ENCODE measurements around the gene FYB1. TPM values are rescaled to one million over a fixed set of nuclear protein-coding genes. Genes with fewer than 3 reads are reported as not detected.

Gene FYB1
- total and polyA plus RNA-seq, 2 experiments from 2014 or later, result not detected

DNA sequence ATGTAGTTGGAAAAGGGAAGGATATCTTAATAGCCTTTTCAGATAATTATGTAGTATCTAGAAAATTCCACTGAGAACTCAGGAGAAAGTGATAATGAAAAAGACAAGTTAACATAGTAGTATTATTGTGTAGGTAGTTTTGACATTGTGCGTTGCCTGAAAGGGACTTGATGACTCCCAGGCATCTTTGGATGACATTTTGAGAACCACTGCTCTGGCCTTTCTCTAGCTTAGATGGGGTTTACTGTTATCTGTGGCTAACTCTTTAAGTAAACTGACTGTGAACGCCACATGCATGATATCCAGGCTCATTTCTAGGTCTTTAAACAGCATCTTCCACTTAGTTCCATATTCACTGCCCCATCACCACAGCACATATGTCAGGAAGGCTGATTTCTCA is 14.4 kb upstream of the FYB1 start (continued):
- TF ChIP-seq, protein P1, sequence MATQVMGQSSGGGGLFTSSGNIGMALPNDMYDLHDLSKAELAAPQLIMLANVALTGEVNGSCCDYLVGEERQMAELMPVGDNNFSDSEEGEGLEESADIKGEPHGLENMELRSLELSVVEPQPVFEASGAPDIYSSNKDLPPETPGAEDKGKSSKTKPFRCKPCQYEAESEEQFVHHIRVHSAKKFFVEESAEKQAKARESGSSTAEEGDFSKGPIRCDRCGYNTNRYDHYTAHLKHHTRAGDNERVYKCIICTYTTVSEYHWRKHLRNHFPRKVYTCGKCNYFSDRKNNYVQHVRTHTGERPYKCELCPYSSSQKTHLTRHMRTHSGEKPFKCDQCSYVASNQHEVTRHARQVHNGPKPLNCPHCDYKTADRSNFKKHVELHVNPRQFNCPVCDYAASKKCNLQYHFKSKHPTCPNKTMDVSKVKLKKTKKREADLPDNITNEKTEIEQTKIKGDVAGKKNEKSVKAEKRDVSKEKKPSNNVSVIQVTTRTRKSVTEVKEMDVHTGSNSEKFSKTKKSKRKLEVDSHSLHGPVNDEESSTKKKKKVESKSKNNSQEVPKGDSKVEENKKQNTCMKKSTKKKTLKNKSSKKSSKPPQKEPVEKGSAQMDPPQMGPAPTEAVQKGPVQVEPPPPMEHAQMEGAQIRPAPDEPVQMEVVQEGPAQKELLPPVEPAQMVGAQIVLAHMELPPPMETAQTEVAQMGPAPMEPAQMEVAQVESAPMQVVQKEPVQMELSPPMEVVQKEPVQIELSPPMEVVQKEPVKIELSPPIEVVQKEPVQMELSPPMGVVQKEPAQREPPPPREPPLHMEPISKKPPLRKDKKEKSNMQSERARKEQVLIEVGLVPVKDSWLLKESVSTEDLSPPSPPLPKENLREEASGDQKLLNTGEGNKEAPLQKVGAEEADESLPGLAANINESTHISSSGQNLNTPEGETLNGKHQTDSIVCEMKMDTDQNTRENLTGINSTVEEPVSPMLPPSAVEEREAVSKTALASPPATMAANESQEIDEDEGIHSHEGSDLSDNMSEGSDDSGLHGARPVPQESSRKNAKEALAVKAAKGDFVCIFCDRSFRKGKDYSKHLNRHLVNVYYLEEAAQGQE (IDR thresholded peaks at IDR 0.05; ENCODE audit: unreplicated experiment), result no peak

DNA sequence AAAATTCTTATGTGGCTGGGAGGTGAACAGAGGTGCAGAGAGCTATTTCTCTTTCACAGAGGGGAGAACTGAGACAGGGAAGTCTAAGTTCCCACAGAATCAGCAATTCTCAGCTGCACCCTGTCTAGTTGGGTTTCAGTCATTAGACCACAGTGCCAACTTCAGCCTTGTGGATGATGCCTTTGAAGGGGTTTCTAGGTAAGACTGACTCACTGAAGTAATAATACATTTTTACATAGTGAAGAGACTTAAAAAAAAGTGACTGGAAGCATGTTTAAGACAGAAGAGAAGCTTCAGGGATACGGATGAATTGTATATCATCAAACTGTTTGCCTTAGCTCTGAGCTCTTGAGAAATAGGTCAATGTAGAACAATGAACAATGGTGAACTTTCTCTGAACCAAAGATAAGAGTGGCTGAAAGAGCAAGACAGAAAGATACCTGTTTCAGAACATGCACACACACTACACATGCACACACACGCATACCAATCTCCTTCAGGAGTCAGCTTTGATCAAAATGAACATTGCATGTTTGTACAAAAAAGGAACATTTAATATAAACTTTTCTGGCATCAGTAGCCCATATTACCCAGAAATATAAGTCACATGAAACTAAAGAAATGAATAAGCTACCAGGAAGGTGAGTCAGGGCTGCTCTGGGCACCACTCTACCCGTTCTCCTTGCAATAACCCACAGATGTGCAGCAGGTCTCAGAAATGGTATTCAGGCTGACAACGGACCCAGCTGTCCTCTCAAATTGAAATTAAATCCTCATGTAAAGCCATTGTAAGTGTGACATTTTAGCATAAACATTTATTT is 12.6 kb upstream of the FYB1 start:
- no peak overlapping the region for H3K27ac ChIP-seq (ENCODE audit: low read depth)
- DNase-seq (ENCODE audit: low spot score) (no peak), ATAC-seq (no peak)
- no peak overlapping the region for H3K4me2 ChIP-seq
- H3K9me2 ChIP-seq (ENCODE audit: insufficient read depth), result no peaks in the 10 kb centered on the region
- no peaks in the 10 kb centered on the region for H3K9me3 Mint-ChIP-seq
- no peaks in the 10 kb centered on the region for H3F3A ChIP-seq (replicated peaks; ENCODE audit: low read depth)
- H3K27me3 ChIP-seq (ENCODE audit: insufficient read depth), result no peaks in the 10 kb centered on the region
- H3K79me2 ChIP-seq (replicated peaks; ENCODE audit: insufficient read depth), result no peaks in the 10 kb centered on the region
- H3K36me3 ChIP-seq (ENCODE audit: insufficient read depth), result no peaks in the 10 kb centered on the region
- H2AFZ ChIP-seq, result no peak overlapping the region; the same call in 1 of the 2 replicates
- no peak overlapping the region for H3K4me3 ChIP-seq
- H3K27ac Mint-ChIP-seq, result no peak overlapping the region
- H3K4me1 Mint-ChIP-seq, result no peaks in the 10 kb centered on the region
- H3K4me3 Mint-ChIP-seq, result no peak overlapping the region
- no peaks in the 10 kb centered on the region for H3K36me3 Mint-ChIP-seq (ENCODE audit: low read depth)
- H3K27me3 Mint-ChIP-seq (ENCODE audit: insufficient read depth, low read depth, poor library complexity), result no peaks in the 10 kb centered on the region
- no peaks in the 10 kb centered on the region for H3K4me1 ChIP-seq (ENCODE audit: insufficient read depth)
- H4K20me1 ChIP-seq (replicated peaks; ENCODE audit: insufficient read depth), result no peaks in the 10 kb centered on the region
- no peak for TF ChIP-seq STAT1 (IDR thresholded peaks at IDR 0.05; ENCODE audit: unreplicated experiment)
- TF ChIP-seq JUNB (IDR thresholded peaks at IDR 0.05; ENCODE audit: unreplicated experiment), result no peak
- no peak for TF ChIP-seq EZH2phosphoT487 (IDR thresholded peaks at IDR 0.05; ENCODE audit: unreplicated experiment)
- no peak for TF ChIP-seq CREB1 (CRISPR knock-in tag; IDR thresholded peaks at IDR 0.05; ENCODE audit: low read depth)
- no peak for TF ChIP-seq ZNF114 (CRISPR knock-in tag; IDR thresholded peaks at IDR 0.05)
- TF ChIP-seq, protein P1 (IDR thresholded peaks at IDR 0.05; ENCODE audit: unreplicated experiment), result no peak
- TF ChIP-seq, protein P2, sequence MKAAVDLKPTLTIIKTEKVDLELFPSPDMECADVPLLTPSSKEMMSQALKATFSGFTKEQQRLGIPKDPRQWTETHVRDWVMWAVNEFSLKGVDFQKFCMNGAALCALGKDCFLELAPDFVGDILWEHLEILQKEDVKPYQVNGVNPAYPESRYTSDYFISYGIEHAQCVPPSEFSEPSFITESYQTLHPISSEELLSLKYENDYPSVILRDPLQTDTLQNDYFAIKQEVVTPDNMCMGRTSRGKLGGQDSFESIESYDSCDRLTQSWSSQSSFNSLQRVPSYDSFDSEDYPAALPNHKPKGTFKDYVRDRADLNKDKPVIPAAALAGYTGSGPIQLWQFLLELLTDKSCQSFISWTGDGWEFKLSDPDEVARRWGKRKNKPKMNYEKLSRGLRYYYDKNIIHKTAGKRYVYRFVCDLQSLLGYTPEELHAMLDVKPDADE (IDR thresholded peaks at IDR 0.05), result no peak
- TF ChIP-seq, protein P3, sequence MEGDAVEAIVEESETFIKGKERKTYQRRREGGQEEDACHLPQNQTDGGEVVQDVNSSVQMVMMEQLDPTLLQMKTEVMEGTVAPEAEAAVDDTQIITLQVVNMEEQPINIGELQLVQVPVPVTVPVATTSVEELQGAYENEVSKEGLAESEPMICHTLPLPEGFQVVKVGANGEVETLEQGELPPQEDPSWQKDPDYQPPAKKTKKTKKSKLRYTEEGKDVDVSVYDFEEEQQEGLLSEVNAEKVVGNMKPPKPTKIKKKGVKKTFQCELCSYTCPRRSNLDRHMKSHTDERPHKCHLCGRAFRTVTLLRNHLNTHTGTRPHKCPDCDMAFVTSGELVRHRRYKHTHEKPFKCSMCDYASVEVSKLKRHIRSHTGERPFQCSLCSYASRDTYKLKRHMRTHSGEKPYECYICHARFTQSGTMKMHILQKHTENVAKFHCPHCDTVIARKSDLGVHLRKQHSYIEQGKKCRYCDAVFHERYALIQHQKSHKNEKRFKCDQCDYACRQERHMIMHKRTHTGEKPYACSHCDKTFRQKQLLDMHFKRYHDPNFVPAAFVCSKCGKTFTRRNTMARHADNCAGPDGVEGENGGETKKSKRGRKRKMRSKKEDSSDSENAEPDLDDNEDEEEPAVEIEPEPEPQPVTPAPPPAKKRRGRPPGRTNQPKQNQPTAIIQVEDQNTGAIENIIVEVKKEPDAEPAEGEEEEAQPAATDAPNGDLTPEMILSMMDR (conservative IDR thresholded peaks at IDR 0.05; ENCODE audit: low read depth in 2 of 2), result no peak
- TF ChIP-seq NANOG (IDR thresholded peaks at IDR 0.05; ENCODE audit: borderline replicate concordance), result no peak

All from GM23338 (cell line).